Mesenchymal stem cell (in vitro differentiated cells and primary cell): ENCODE results near the gene MAN1A1.

Experiments used
- DNase-seq: peaks from one replicate; pipeline ENCODE4 v3.0.0-alpha.2; 2013
- H2AFZ ChIP-seq: one replicate; pipeline ENCODE4 v1.6.1; 2013; ENCODE audit warnings: low read depth, mild to moderate bottlenecking, control low read depth, inconsistent platforms, low read length, moderate library complexity
- H2AK5ac ChIP-seq: 2 replicates; pipeline ENCODE4 v1.6.1; 2013; ENCODE audit warnings: low read length, moderate library complexity, mild to moderate bottlenecking, inconsistent platforms; ENCODE audit not compliant: severe bottlenecking
- H2BK120ac ChIP-seq: one replicate; pipeline ENCODE4 v1.6.1; 2013; ENCODE audit warnings: low read depth, mild to moderate bottlenecking, inconsistent platforms, low read length, moderate library complexity
- H2BK12ac ChIP-seq, 2 experiments: one replicate each; pipeline ENCODE4 v1.6.1; 2013; ENCODE audit warnings: inconsistent platforms in 2 of 2, low read length in 2 of 2, mild to moderate bottlenecking in 2 of 2, moderate library complexity in 2 of 2, control low read depth in 1 of 2
- H2BK15ac ChIP-seq: one replicate; pipeline ENCODE4 v1.6.1; 2013; ENCODE audit warnings: mild to moderate bottlenecking, low read depth, inconsistent platforms; ENCODE audit not compliant: poor library complexity, severe bottlenecking
- H2BK5ac ChIP-seq: 2 replicates; pipeline ENCODE4 v1.6.1; 2013; ENCODE audit warnings: low read depth, mild to moderate bottlenecking, low read length, control low read depth, inconsistent platforms; ENCODE audit not compliant: poor library complexity, severe bottlenecking
- H3K14ac ChIP-seq, 2 experiments: one replicate each; pipeline ENCODE4 v1.6.1; 2013; ENCODE audit warnings: inconsistent platforms in 2 of 2, low read length in 2 of 2, control low read depth in 1 of 2, mild to moderate bottlenecking in 1 of 2, moderate library complexity in 1 of 2
- H3K18ac ChIP-seq, 2 experiments: one replicate each; pipeline ENCODE4 v1.6.1; 2013; ENCODE audit warnings: inconsistent platforms in 2 of 2, low read length in 2 of 2, control low read depth in 1 of 2, low read depth in 1 of 2, mild to moderate bottlenecking in 1 of 2
- H3K23ac ChIP-seq, 2 experiments: one replicate each; pipeline ENCODE4 v1.6.1; 2013; ENCODE audit warnings: inconsistent platforms in 2 of 2, low read length in 2 of 2, mild to moderate bottlenecking in 2 of 2, moderate library complexity in 2 of 2, control low read depth in 1 of 2
- H3K27ac ChIP-seq: 2 replicates; pipeline ENCODE4 v1.5.1; 2013; ENCODE audit warnings: mild to moderate bottlenecking, moderate library complexity, low read length, control low read depth, inconsistent platforms; ENCODE audit not compliant: poor library complexity, severe bottlenecking
- H3K27me3 ChIP-seq, 2 experiments: 2 replicates each; pipeline versions ENCODE4 v1.6.1 to v1.7.0; 2013; ENCODE audit warnings: low read length in 2 of 2, mild to moderate bottlenecking in 2 of 2, moderate library complexity in 2 of 2, control low read depth in 1 of 2, inconsistent platforms in 1 of 2; ENCODE audit not compliant: control insufficient read depth in 1 of 2, insufficient read depth in 1 of 2
- H3K36me3 ChIP-seq, 2 experiments: 2 replicates each; pipeline versions ENCODE4 v1.6.1 to v1.7.0; 2013; ENCODE audit warnings: low read length in 2 of 2, control low read depth in 1 of 2, inconsistent platforms in 1 of 2, low read depth in 1 of 2, mild to moderate bottlenecking in 1 of 2; ENCODE audit not compliant: insufficient read depth in 2 of 2, control insufficient read depth in 1 of 2
- H3K4ac ChIP-seq, 2 experiments: one replicate each; pipeline ENCODE4 v1.6.1; 2013; ENCODE audit warnings: inconsistent platforms in 2 of 2, low read length in 2 of 2, mild to moderate bottlenecking in 2 of 2, moderate library complexity in 2 of 2, control low read depth in 1 of 2, low read depth in 1 of 2
- H3K4me1 ChIP-seq: 2 replicates; pipeline ENCODE4 v1.6.1; 2013; ENCODE audit warnings: low read depth, low read length, control low read depth; ENCODE audit not compliant: control insufficient read depth, insufficient read depth
- H3K4me2 ChIP-seq: 2 replicates; pipeline ENCODE4 v1.6.1; 2013; ENCODE audit warnings: low read length, mild to moderate bottlenecking, inconsistent platforms; ENCODE audit not compliant: poor library complexity, severe bottlenecking
- H3K4me3 ChIP-seq, 2 experiments: 2 replicates each; pipeline versions ENCODE4 v1.5.1 to v1.7.0; 2013; ENCODE audit warnings: low read length in 2 of 2, mild to moderate bottlenecking in 2 of 2, control low read depth in 1 of 2, low read depth in 1 of 2; ENCODE audit not compliant: insufficient read depth in 1 of 2
- H3K79me1 ChIP-seq: replicated peaks from 2 replicates; pipeline ENCODE4 v1.6.1; 2013; ENCODE audit warnings: mild to moderate bottlenecking, control low read depth, low read length, inconsistent platforms; ENCODE audit not compliant: poor library complexity, severe bottlenecking
- H3K9ac ChIP-seq: 2 replicates; pipeline ENCODE4 v1.7.0; 2013; ENCODE audit warnings: mild to moderate bottlenecking, low read length, moderate library complexity
- H3K9me3 ChIP-seq: 2 replicates; pipeline ENCODE4 v1.7.0; 2013; ENCODE audit warnings: mild to moderate bottlenecking, low read length; ENCODE audit not compliant: control insufficient read depth
- H4K8ac ChIP-seq: one replicate; pipeline ENCODE4 v1.6.1; 2013; ENCODE audit warnings: inconsistent platforms, mild to moderate bottlenecking, low read length, moderate library complexity
- H4K91ac ChIP-seq: one replicate; pipeline ENCODE4 v1.6.1; 2013; ENCODE audit warnings: mild to moderate bottlenecking, low read length, inconsistent platforms
- WGBS: methylation state at CpG from one replicate; pipeline ENCODE4 v1.1.7; 2013; ENCODE audit warnings: mixed read lengths; 5-methylcytosine and 5-hydroxymethylcytosine counted together

The MAN1A1 gene

GRCh38 chr6:119190176-119190575, 159.4 kb downstream of the MAN1A1 start:
- no peak overlapping the region for H2BK12ac ChIP-seq
- H2AK5ac ChIP-seq: no peak overlapping the region
- H3K23ac ChIP-seq: no peak overlapping the region
- no peaks in the 10 kb centered on the region for H3K27me3 ChIP-seq
- no peak overlapping the region for H2BK120ac ChIP-seq
- no peak overlapping the region for H4K91ac ChIP-seq
- H2BK5ac ChIP-seq: no peak overlapping the region
- no peak overlapping the region for H3K27ac ChIP-seq
- no peak overlapping the region for H2AFZ ChIP-seq
- 83% methylated on average over 1 of the region's 1 CpG for WGBS
- DNase-seq: no peak
- no peak overlapping the region for H3K14ac ChIP-seq
- no peaks in the 10 kb centered on the region for H3K4me1 ChIP-seq
- no peak overlapping the region for H4K8ac ChIP-seq
- peaks cover 2% of the 10 kb centered on the region for H3K79me1 ChIP-seq
- H2BK15ac ChIP-seq: no peak overlapping the region
- H3K4ac ChIP-seq: no peak overlapping the region
- peaks cover 3 to 90% of the 10 kb centered on the region in 2 experiments for H3K36me3 ChIP-seq
- no peak overlapping the region for H3K18ac ChIP-seq
- no peaks in the 10 kb centered on the region for H3K9me3 ChIP-seq
- no peak overlapping the region for H3K9ac ChIP-seq
- no peak overlapping the region for H3K4me3 ChIP-seq
- no peak overlapping the region for H3K4me2 ChIP-seq

- no peak overlapping the region for H2BK12ac ChIP-seq
- H3K4ac ChIP-seq: no peak overlapping the region
- no peak for DNase-seq
- H3K4me3 ChIP-seq: no peak overlapping the region
- H2AFZ ChIP-seq: no peak overlapping the region
- no peak overlapping the region for H4K8ac ChIP-seq
- peaks cover 2% of the 10 kb centered on the region for H3K79me1 ChIP-seq
- H3K23ac ChIP-seq: no peak overlapping the region
- no peak overlapping the region for H2BK15ac ChIP-seq
- H3K27ac ChIP-seq: no peak overlapping the region
- peaks cover 3 to 94% of the 10 kb centered on the region in 2 experiments for H3K36me3 ChIP-seq
- H3K14ac ChIP-seq: no peak overlapping the region
- H2BK5ac ChIP-seq: no peak overlapping the region
- H3K4me2 ChIP-seq: no peak overlapping the region
- WGBS: 84% methylated on average over 14 of the region's 14 CpGs
- H2AK5ac ChIP-seq: no peak overlapping the region
- H4K91ac ChIP-seq: no peak overlapping the region
- H3K18ac ChIP-seq: no peak overlapping the region
- no peak overlapping the region for H3K9ac ChIP-seq
- H3K4me1 ChIP-seq: no peaks in the 10 kb centered on the region
- H3K9me3 ChIP-seq: no peaks in the 10 kb centered on the region
- no peak overlapping the region for H2BK120ac ChIP-seq
- H3K27me3 ChIP-seq: no peaks in the 10 kb centered on the region
These were observed 160.1 kb downstream of the MAN1A1 start for GRCh38 chr6:119189498-119189897.

GRCh38 chr6:119187596-119187995, 162.0 kb downstream of the MAN1A1 start:
- Histone ChIP-seq H3K9me3 (no peaks in the 10 kb centered on the region), H2AFZ (no peak overlapping the region), H3K36me3 (peaks cover 3 to 94% of the 10 kb centered on the region in 2 experiments), H3K4me2 (no peak overlapping the region), H4K8ac (no peak overlapping the region), H3K4ac (no peak overlapping the region), H3K4me3 (no peak overlapping the region), H3K27ac (no peak overlapping the region), H3K27me3 (no peaks in the 10 kb centered on the region), H3K4me1 (no peaks in the 10 kb centered on the region), H3K79me1 (peaks cover 2% of the 10 kb centered on the region), H2BK120ac (no peak overlapping the region), H2BK15ac (no peak overlapping the region), H3K9ac (no peak overlapping the region), H3K23ac (no peak overlapping the region), H3K14ac (no peak overlapping the region), H2AK5ac (no peak overlapping the region), H4K91ac (no peak overlapping the region), H3K18ac (no peak overlapping the region), H2BK12ac (no peak overlapping the region), H2BK5ac (no peak overlapping the region)
- 29% methylated on average over 1 of the region's 1 CpG for WGBS
- DNase-seq: no peak

- no peak overlapping the region for H2BK15ac ChIP-seq
- peaks cover 2% of the 10 kb centered on the region for H3K79me1 ChIP-seq
- no peak overlapping the region for H2BK12ac ChIP-seq
- no peak overlapping the region for H2AFZ ChIP-seq
- peaks cover 3 to 92% of the 10 kb centered on the region in 2 experiments for H3K36me3 ChIP-seq
- H3K14ac ChIP-seq: no peak overlapping the region
- H4K91ac ChIP-seq: no peak overlapping the region
- no peak overlapping the region for H3K4me3 ChIP-seq
- H2BK120ac ChIP-seq: no peak overlapping the region
- H3K4ac ChIP-seq: no peak overlapping the region
- H3K4me1 ChIP-seq: no peaks in the 10 kb centered on the region
- H3K27me3 ChIP-seq: no peaks in the 10 kb centered on the region
- H3K18ac ChIP-seq: no peak overlapping the region
- H2AK5ac ChIP-seq: no peak overlapping the region
- no peak overlapping the region for H3K9ac ChIP-seq
- H3K4me2 ChIP-seq: no peak overlapping the region
- WGBS: 98% methylated on average over 5 of the region's 5 CpGs
- no peak overlapping the region for H2BK5ac ChIP-seq
- H3K23ac ChIP-seq: no peak overlapping the region
- no peak overlapping the region for H4K8ac ChIP-seq
- DNase-seq: no peak
- no peak overlapping the region for H3K27ac ChIP-seq
- no peaks in the 10 kb centered on the region for H3K9me3 ChIP-seq
These were observed 163.1 kb downstream of the MAN1A1 start for GRCh38 chr6:119186490-119186889.
